ENCODE results near the gene TOP1. TPM values are rescaled to one million over a fixed set of nuclear protein-coding genes. Genes with fewer than 3 reads are reported as not detected.

Gene TOP1
- polyA plus RNA-seq, 2 of the 4 experiments (the other 2 are of a cell fraction) = 20.8 to 70.6 TPM

DNA sequence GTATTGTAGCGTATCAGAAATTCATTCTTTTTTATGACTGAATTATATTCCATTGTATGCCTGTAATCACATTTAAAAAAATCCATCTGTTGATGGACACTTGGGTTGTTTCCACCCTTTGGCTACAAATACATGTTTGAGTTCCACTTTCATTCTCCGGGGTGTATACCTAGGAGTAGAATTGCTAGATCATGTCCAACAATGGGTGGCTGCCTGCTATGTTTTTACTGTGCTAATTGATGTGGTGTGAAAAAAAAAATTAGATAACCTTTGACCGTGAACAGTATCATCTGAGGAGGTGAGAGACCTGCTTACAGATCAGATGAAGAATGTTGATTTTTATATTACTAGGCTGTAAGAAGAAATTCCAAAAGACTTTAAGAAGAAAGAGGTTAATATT, 37.1 kb downstream of the TOP1 start:
- 88% methylated on average over 3 of the region's 3 CpGs for WGBS (ENCODE audit: missing lambda C conversion rate)
- ChIA-PET POLR2A (no interaction called here), CTCF (interaction anchor here (3.3 kb wide), 1 partner anchor 29 kb away, joined by 11 read pairs; no protein-coding TSS in a partner anchor)
- H3K4me1 ChIP-seq = peaks cover 7% of the 10 kb centered on the region
- no peak overlapping the region for H3K4me2 ChIP-seq
- no peak for TF ChIP-seq FOSB (CRISPR knock-in tag; IDR thresholded peaks at IDR 0.05)
- no peak for TF ChIP-seq ESRRA (IDR thresholded peaks at IDR 0.05; ENCODE audit: borderline replicate concordance, low read length)
- TF ChIP-seq, protein P1, sequence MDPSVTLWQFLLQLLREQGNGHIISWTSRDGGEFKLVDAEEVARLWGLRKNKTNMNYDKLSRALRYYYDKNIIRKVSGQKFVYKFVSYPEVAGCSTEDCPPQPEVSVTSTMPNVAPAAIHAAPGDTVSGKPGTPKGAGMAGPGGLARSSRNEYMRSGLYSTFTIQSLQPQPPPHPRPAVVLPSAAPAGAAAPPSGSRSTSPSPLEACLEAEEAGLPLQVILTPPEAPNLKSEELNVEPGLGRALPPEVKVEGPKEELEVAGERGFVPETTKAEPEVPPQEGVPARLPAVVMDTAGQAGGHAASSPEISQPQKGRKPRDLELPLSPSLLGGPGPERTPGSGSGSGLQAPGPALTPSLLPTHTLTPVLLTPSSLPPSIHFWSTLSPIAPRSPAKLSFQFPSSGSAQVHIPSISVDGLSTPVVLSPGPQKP (IDR thresholded peaks at IDR 0.05; ENCODE audit: low read depth, low read length) = no peak
- no peak for TF ChIP-seq HOXA7 (CRISPR knock-in tag; IDR thresholded peaks at IDR 0.05)
- TF ChIP-seq, protein P2, sequence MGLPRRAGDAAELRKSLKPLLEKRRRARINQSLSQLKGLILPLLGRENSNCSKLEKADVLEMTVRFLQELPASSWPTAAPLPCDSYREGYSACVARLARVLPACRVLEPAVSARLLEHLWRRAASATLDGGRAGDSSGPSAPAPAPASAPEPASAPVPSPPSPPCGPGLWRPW (IDR thresholded peaks at IDR 0.05) = no peak
- TF ChIP-seq HEYL (CRISPR knock-in tag; IDR thresholded peaks at IDR 0.05) = no peak
- no peak for TF ChIP-seq FOSL2 (IDR thresholded peaks at IDR 0.05)
- no peak for TF ChIP-seq FOSL2 (CRISPR knock-in tag; IDR thresholded peaks at IDR 0.05)
- no peak for TF ChIP-seq RCOR1 (IDR thresholded peaks at IDR 0.05; ENCODE audit: low read depth, low read length)
- TF ChIP-seq HDAC2 (IDR thresholded peaks at IDR 0.05) = no peak
- TF ChIP-seq, protein P3, sequence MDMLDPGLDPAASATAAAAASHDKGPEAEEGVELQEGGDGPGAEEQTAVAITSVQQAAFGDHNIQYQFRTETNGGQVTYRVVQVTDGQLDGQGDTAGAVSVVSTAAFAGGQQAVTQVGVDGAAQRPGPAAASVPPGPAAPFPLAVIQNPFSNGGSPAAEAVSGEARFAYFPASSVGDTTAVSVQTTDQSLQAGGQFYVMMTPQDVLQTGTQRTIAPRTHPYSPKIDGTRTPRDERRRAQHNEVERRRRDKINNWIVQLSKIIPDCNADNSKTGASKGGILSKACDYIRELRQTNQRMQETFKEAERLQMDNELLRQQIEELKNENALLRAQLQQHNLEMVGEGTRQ (IDR thresholded peaks at IDR 0.05) = no peak
- TF ChIP-seq, protein P4, sequence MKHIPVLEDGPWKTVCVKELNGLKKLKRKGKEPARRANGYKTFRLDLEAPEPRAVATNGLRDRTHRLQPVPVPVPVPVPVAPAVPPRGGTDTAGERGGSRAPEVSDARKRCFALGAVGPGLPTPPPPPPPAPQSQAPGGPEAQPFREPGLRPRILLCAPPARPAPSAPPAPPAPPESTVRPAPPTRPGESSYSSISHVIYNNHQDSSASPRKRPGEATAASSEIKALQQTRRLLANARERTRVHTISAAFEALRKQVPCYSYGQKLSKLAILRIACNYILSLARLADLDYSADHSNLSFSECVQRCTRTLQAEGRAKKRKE (CRISPR knock-in tag; IDR thresholded peaks at IDR 0.05; ENCODE audit: low read depth) = no peak
- no peak for TF ChIP-seq RAD21 (conservative IDR thresholded peaks at IDR 0.05 in 1 of 2, IDR thresholded peaks at IDR 0.05 in 1 of 2)
- TF ChIP-seq EHMT2 (IDR thresholded peaks at IDR 0.05; ENCODE audit: low read depth) = no peak
- TF ChIP-seq POLR2A (IDR thresholded peaks at IDR 0.05; ENCODE audit: low read length) = no peak
- TF ChIP-seq, protein P5, sequence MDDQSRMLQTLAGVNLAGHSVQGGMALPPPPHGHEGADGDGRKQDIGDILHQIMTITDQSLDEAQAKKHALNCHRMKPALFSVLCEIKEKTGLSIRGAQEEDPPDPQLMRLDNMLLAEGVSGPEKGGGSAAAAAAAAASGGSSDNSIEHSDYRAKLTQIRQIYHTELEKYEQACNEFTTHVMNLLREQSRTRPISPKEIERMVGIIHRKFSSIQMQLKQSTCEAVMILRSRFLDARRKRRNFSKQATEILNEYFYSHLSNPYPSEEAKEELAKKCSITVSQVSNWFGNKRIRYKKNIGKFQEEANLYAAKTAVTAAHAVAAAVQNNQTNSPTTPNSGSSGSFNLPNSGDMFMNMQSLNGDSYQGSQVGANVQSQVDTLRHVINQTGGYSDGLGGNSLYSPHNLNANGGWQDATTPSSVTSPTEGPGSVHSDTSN (IDR thresholded peaks at IDR 0.05) = no peak
- TF ChIP-seq BHLHE40 (IDR thresholded peaks at IDR 0.05; ENCODE audit: low read depth, low read length) = no peak
- TF ChIP-seq CBX2 (IDR thresholded peaks at IDR 0.05; ENCODE audit: borderline replicate concordance, low read depth) = no peak
- TF ChIP-seq, protein P6, sequence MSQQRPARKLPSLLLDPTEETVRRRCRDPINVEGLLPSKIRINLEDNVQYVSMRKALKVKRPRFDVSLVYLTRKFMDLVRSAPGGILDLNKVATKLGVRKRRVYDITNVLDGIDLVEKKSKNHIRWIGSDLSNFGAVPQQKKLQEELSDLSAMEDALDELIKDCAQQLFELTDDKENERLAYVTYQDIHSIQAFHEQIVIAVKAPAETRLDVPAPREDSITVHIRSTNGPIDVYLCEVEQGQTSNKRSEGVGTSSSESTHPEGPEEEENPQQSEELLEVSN (IDR thresholded peaks at IDR 0.05; ENCODE audit: borderline replicate concordance, low read depth) = no peak
- TF ChIP-seq ZC3H11A (IDR thresholded peaks at IDR 0.05) = no peak
- H3K4me3 ChIP-seq = no peak overlapping the region
- H3K9me3 ChIP-seq = no peaks in the 10 kb centered on the region
- FAIRE-seq (no peak), ATAC-seq (no peak), DNase-seq (ENCODE audit: low read depth in 1 of 2, low spot score in 1 of 2) (no peak)
- no peak overlapping the region for H3K27ac ChIP-seq

DNA sequence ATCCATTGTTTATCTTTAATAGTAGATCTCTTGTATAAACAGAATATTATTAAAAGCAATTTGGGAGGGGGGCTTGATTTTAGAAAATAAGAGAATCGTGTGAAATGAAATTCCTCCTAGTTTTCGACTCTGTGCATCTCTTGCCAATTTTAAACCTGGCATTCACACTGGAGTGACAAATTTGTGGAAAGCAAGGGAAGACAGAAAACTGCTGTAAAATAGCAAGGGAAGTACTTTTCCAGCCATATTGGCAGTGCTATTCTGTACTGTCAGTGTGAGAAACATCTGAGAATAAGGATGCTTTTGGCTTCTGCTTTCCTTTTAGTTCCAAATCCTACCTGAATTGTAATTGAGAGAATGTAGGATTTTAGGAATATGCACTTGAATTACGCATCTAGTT, 40.2 kb downstream of the TOP1 start:
- ATAC-seq = no peak
- POLR2A ChIA-PET = no interaction called here
- no peak for FAIRE-seq
- H3K4me2 ChIP-seq = no peak overlapping the region
- H3K9me3 ChIP-seq = no peaks in the 10 kb centered on the region
- H3K4me3 ChIP-seq = no peak overlapping the region
- 87% methylated on average over 3 of the region's 3 CpGs for WGBS (ENCODE audit: missing lambda C conversion rate)
- no peak for DNase-seq (ENCODE audit: low read depth in 1 of 2, low spot score in 1 of 2)
- TF ChIP-seq EHMT2 (IDR thresholded peaks at IDR 0.05; ENCODE audit: low read depth) = no peak
- TF ChIP-seq, protein P6 (IDR thresholded peaks at IDR 0.05; ENCODE audit: borderline replicate concordance, low read depth) = no peak
- no peak for TF ChIP-seq HOXB5 (CRISPR knock-in tag; IDR thresholded peaks at IDR 0.05)
- TF ChIP-seq HOXB13 (CRISPR knock-in tag; IDR thresholded peaks at IDR 0.05; ENCODE audit: low read depth) = no peak
- no peak for TF ChIP-seq RCOR1 (IDR thresholded peaks at IDR 0.05; ENCODE audit: low read depth, low read length)
- TF ChIP-seq, protein P4 (CRISPR knock-in tag; IDR thresholded peaks at IDR 0.05; ENCODE audit: low read depth) = no peak
- no peak for TF ChIP-seq FOSL2 (IDR thresholded peaks at IDR 0.05)
- no peak for TF ChIP-seq FOSL2 (CRISPR knock-in tag; IDR thresholded peaks at IDR 0.05)
- no peak for TF ChIP-seq SMC3 (IDR thresholded peaks at IDR 0.05)
- TF ChIP-seq, protein P3 (IDR thresholded peaks at IDR 0.05) = no peak
- TF ChIP-seq ESRRA (IDR thresholded peaks at IDR 0.05; ENCODE audit: borderline replicate concordance, low read length) = no peak
- H3K27ac ChIP-seq = no peak overlapping the region
- peaks cover 31% of the 10 kb centered on the region for H3K4me1 ChIP-seq
- CTCF ChIA-PET = interaction anchor here (1.2 to 3.3 kb wide), 8 partner anchors 16 to 106 kb away, joined by 4 to 14 read pairs (median 6); no protein-coding TSS in a partner anchor

Measured in A549 (cell line).